Endothelial cell of umbilical vein (primary cell): ENCODE measurements around the gene ITPR2. TPM values are rescaled to one million over a fixed set of nuclear protein-coding genes. Genes with fewer than 3 reads are reported as not detected.

ENCODE experiments used
- BruUV-seq: library from RNA; stranded (reverse); fragments of 400-500 nt; replicated peaks from 2 replicates; lab custom pipeline; 2021; lab: Mats Ljungman, UMichigan
- CTCF ChIA-PET: fragments of 300-600, 350-600 bp; sonication (Branson Sonifier 250); formaldehyde crosslinking; loops from one replicate; lab custom pipeline; 2021; ENCODE audit warnings: antibody characterized with exemption, inconsistent platforms; lab: Charles Lee
- POLR2A ChIA-PET: fragments of 300-600, 350-600 bp; sonication (Branson Sonifier 250); formaldehyde crosslinking; loops from one replicate; lab custom pipeline; 2021; ENCODE audit warnings: antibody characterized with exemption, inconsistent platforms; lab: Charles Lee
- DNase-seq: peaks from one replicate; pipeline ENCODE4 v3.0.0-alpha.2; 2011; ENCODE audit warnings: low read depth, low spot score
- FAIRE-seq: peaks from 2 replicates; lab custom pipeline; 2011; peaks lifted over from hg19 to GRCh38; lab: Jason Lieb, UNC
- H2AFZ ChIP-seq: 2 replicates; pipeline ENCODE4 v1.6.0; 2012; ENCODE audit warnings: low read depth, low read length, control low read depth, inconsistent platforms
- H3K27ac ChIP-seq: 2 replicates; pipeline ENCODE4 v1.5.1; 2011; ENCODE audit warnings: low read depth, mild to moderate bottlenecking, control low read depth, low read length, moderate library complexity; ENCODE audit not compliant: insufficient read depth
- H3K27me3 ChIP-seq, 2 experiments: 2 replicates each; pipeline versions ENCODE4 v1.6.0 to v1.6.1; 2011; ENCODE audit warnings: low read length in 2 of 2, mixed read lengths in 1 of 2; ENCODE audit not compliant: control insufficient read depth in 2 of 2, insufficient read depth in 2 of 2
- H3K36me3 ChIP-seq, 2 experiments: 2 replicates in 1 of 2; 3 replicates in 1 of 2; pipeline ENCODE4 v1.5.1; 2011; ENCODE audit warnings: low read length in 2 of 2, mild to moderate bottlenecking in 1 of 2, moderate library complexity in 1 of 2; ENCODE audit not compliant: control insufficient read depth in 2 of 2, insufficient read depth in 2 of 2; ENCODE audit errors: extremely low read depth in 1 of 2
- H3K4me1 ChIP-seq: 3 replicates; pipeline ENCODE4 v1.5.1; 2011; ENCODE audit warnings: mild to moderate bottlenecking, low read length; ENCODE audit not compliant: control insufficient read depth, insufficient read depth; ENCODE audit errors: extremely low read depth
- H3K4me2 ChIP-seq: 2 replicates; pipeline ENCODE4 v1.6.1; 2011; ENCODE audit warnings: low read length, control low read depth, mixed read lengths; ENCODE audit not compliant: insufficient read depth
- H3K4me3 ChIP-seq, 3 experiments: fragments of 200-600 bp in 1 of 3; sonication (generic), shearing (Covaris generic) in 1 of 3; replicated peaks in 1 of 3; 2 replicates each; pipeline ENCODE4 v1.5.1; 2011 to 2016; ENCODE audit warnings: control low read depth in 3 of 3, low read length in 3 of 3, mild to moderate bottlenecking in 2 of 3, inconsistent platforms in 1 of 3, low read depth in 1 of 3, moderate library complexity in 1 of 3; ENCODE audit not compliant: insufficient read depth in 1 of 3
- H3K79me2 ChIP-seq: 2 replicates; pipeline ENCODE4 v1.6.0; 2012; ENCODE audit warnings: low read length, inconsistent platforms; ENCODE audit not compliant: control insufficient read depth, insufficient read depth
- H3K9ac ChIP-seq: replicated peaks from 2 replicates; pipeline ENCODE3; 2011; ENCODE audit warnings: low read length, control low read depth; ENCODE audit not compliant: insufficient read depth; ENCODE audit errors: extremely low read depth
- H3K9me1 ChIP-seq: replicated peaks from 3 replicates; pipeline ENCODE4 v1.6.0; 2011; ENCODE audit warnings: mild to moderate bottlenecking, low read length; ENCODE audit not compliant: control insufficient read depth, insufficient read depth; ENCODE audit errors: extremely low read depth
- H3K9me3 ChIP-seq: replicated peaks from 2 replicates; pipeline ENCODE4 v1.5.1; 2012; ENCODE audit warnings: low read length, inconsistent platforms; ENCODE audit not compliant: control insufficient read depth, insufficient read depth
- H4K20me1 ChIP-seq: replicated peaks from 2 replicates; pipeline ENCODE3; 2011; ENCODE audit warnings: mild to moderate bottlenecking, low read length; ENCODE audit not compliant: control insufficient read depth, insufficient read depth; ENCODE audit errors: extremely low read depth
- CTCF ChIP-seq, 2 donors: IDR thresholded peaks; 1 replicate in 1 of 2; 2 replicates in 1 of 2; pipeline ENCODE4 v1.5.1; 2011; ENCODE audit warnings: low read length in 2 of 2, mild to moderate bottlenecking in 2 of 2, moderate library complexity in 2 of 2, control low read depth in 1 of 2, inconsistent platforms in 1 of 2, low read depth in 1 of 2; ENCODE audit not compliant: insufficient read depth in 1 of 2; ENCODE audit errors: extremely low read depth in 1 of 2
- EZH2 ChIP-seq: IDR thresholded peaks from 2 replicates; pipeline ENCODE4 v1.6.1; 2012; ENCODE audit warnings: borderline replicate concordance, low read depth, mild to moderate bottlenecking, moderate library complexity, low read length, inconsistent platforms; ENCODE audit not compliant: severe bottlenecking
- FOS ChIP-seq: IDR thresholded peaks from 2 replicates; pipeline ENCODE4 v1.6.1; 2011; ENCODE audit warnings: mild to moderate bottlenecking, low read length, moderate library complexity, borderline replicate concordance; ENCODE audit not compliant: insufficient read depth
- GATA2 ChIP-seq: IDR thresholded peaks from 2 replicates; pipeline ENCODE4 v1.7.0; 2011; ENCODE audit warnings: low read depth, mild to moderate bottlenecking, moderate library complexity, mixed read lengths, low read length; ENCODE audit not compliant: insufficient read length, insufficient read depth
- JUN ChIP-seq: IDR thresholded peaks from 2 replicates; pipeline ENCODE4 v1.6.1; 2011; ENCODE audit warnings: borderline replicate concordance, low read depth; ENCODE audit not compliant: insufficient read length, insufficient read depth
- MAX ChIP-seq: IDR thresholded peaks from 2 replicates; pipeline ENCODE4 v1.6.1; 2011; ENCODE audit not compliant: insufficient read depth, insufficient read length
- MYC ChIP-seq: IDR thresholded peaks from one replicate; pipeline ENCODE4 v1.6.1; 2011; ENCODE audit warnings: mild to moderate bottlenecking, low read depth, low read length
- POLR2A ChIP-seq: IDR thresholded peaks from 2 replicates; pipeline ENCODE4 v1.6.1; 2012; ENCODE audit warnings: low read depth, mild to moderate bottlenecking, control low read depth, low read length
- POLR2AphosphoS5 ChIP-seq: IDR thresholded peaks from 2 replicates; pipeline ENCODE4 v1.6.1; 2012; ENCODE audit warnings: low read depth, mild to moderate bottlenecking, control low read depth, low read length, moderate library complexity; ENCODE audit not compliant: insufficient read depth
- dilution Hi-C: fragments of 300-500 bp; cut with MboI; formaldehyde crosslinking; loops from one replicate; pipeline ENCODE4 v1.15.0; 2019; ENCODE audit warnings: low sequenced_read_pairs; ENCODE audit not compliant: extremely low pct_ligation_motif_present
- intact Hi-C: fragments of 100-400 bp; cut with micrococcal nuclease; formaldehyde crosslinking; loops from one replicate; pipeline ENCODE4 v1.10.0; 2022
- polyA plus RNA-seq, 4 experiments: library from polyadenylated mRNA; depleted of rRNA in 3 of 4; stranded (reverse) in 3 of 4; unstranded in 1 of 4; fragments of >200 nt; gene quantifications; 2 replicates each; pipeline versions ENCODE4 v1.2.1 to v1.2.3, GENCODE V29; 2011 to 2012; ENCODE audit warnings: missing spikeins in 1 of 4
- total RNA-seq: library from RNA; stranded (reverse); gene quantifications from 2 replicates; pipeline ENCODE4 v1.2.3, GENCODE V29; 2021

Gene ITPR2
- total and polyA plus RNA-seq, 2 donors (not counting 3 experiments of a cell fraction or from before 2014, with no cell fraction given) = 16.2 to 86.8 TPM

- dilution Hi-C loops = no loop called here
- no peaks in the 10 kb centered on the region for H3K9me1 ChIP-seq
- ChIA-PET POLR2A (no interaction called here), CTCF (interaction anchor here (0.5 to 2.2 kb wide), 2 partner anchors 8 to 463 kb away, joined by 3 to 8 read pairs; partner anchors contain the start of gene ITPR2)
- no peak overlapping the region for H3K4me2 ChIP-seq
- H3K79me2 ChIP-seq = no peaks in the 10 kb centered on the region
- H3K4me1 ChIP-seq = peaks cover 10% of the 10 kb centered on the region
- DNase-seq = no peak
- intact Hi-C loops = loop anchor here (10.0 kb wide), 1 partner anchor 206 kb away; no protein-coding TSS in a partner anchor
- no peak for FAIRE-seq
- H3K9me3 ChIP-seq = no peaks in the 10 kb centered on the region
- H2AFZ ChIP-seq = no peak overlapping the region
- H3K27me3 ChIP-seq = no peaks in the 10 kb centered on the region
- no peak overlapping the region for H3K4me3 ChIP-seq
- BruUV-seq = no TSS peak
- H3K27ac ChIP-seq = no peak overlapping the region
- TF ChIP-seq POLR2AphosphoS5 (no peak), JUN (no peak), FOS (no peak), MYC (no peak), EZH2 (no peak), MAX (no peak)
- no peaks in the 10 kb centered on the region for H4K20me1 ChIP-seq
- H3K36me3 ChIP-seq = no peaks in the 10 kb centered on the region
- H3K9ac ChIP-seq = no peak overlapping the region
These were observed 8.1 kb upstream of the ITPR2 start for GRCh38 chr12:26841085-26841484.

GRCh38 chr12:26839512-26839911 is 6.5 kb upstream of the ITPR2 start:
- no peak overlapping the region for H3K9ac ChIP-seq
- H3K9me3 ChIP-seq = no peaks in the 10 kb centered on the region
- no peaks in the 10 kb centered on the region for H3K4me1 ChIP-seq
- DNase-seq (no peak), FAIRE-seq (no peak)
- CTCF ChIA-PET = interaction anchor here (1.3 kb wide), 1 partner anchor 46 kb away, joined by 4 read pairs; no protein-coding TSS in a partner anchor
- H4K20me1 ChIP-seq = no peaks in the 10 kb centered on the region
- dilution Hi-C loops (no loop called here), intact Hi-C loops (no loop called here)
- H3K4me3 ChIP-seq = no peak overlapping the region
- H3K79me2 ChIP-seq = no peaks in the 10 kb centered on the region
- no peaks in the 10 kb centered on the region for H3K9me1 ChIP-seq
- no peak overlapping the region for H3K4me2 ChIP-seq
- no peaks in the 10 kb centered on the region for H3K27me3 ChIP-seq
- no TSS peak for BruUV-seq
- no peak overlapping the region for H3K27ac ChIP-seq
- TF ChIP-seq JUN (no peak), CTCF (IDR thresholded peaks at IDR 0.05; ENCODE audit: extremely low read depth in 1 of 2, insufficient read depth in 1 of 2, low read depth in 1 of 2, low read length in 2 of 2) (no peak), MAX (no peak), FOS (no peak), POLR2A (no peak), MYC (no peak), GATA2 (no peak), POLR2AphosphoS5 (no peak), EZH2 (no peak)
- H3K36me3 ChIP-seq = no peaks in the 10 kb centered on the region
- no peak overlapping the region for H2AFZ ChIP-seq
- POLR2A ChIA-PET = no interaction called here
